Measurements from ENCODE around the gene ASPRV1. TPM values are rescaled to one million over a fixed set of nuclear protein-coding genes. Genes with fewer than 3 reads are reported as not detected.

The ASPRV1 gene
- total and polyA plus RNA-seq, 11 donors: 0.28 to 1.4 (median 0.58) TPM; not detected in 1

- 84 to 90% (median 86%) methylated on average over 5 of the region's 5 CpGs for WGBS, 4 donors
- no peak for DNase-seq
- H3K36me3 ChIP-seq: no peaks in the 10 kb centered on the region
- intact Hi-C loops (cut with DNase I): no loop called here
- no peaks in the 10 kb centered on the region for H3K27me3 ChIP-seq
- no peak for TF ChIP-seq CTCF (IDR thresholded peaks at IDR 0.05)
- no peak for TF ChIP-seq POLR2A (IDR thresholded peaks at IDR 0.05)
- H3K9me3 ChIP-seq: no peaks in the 10 kb centered on the region
- H3K27ac ChIP-seq: no peak overlapping the region
- H3K4me3 ChIP-seq: no peak overlapping the region
- H3K4me1 ChIP-seq: peaks cover 0 to 6% (median 0%) of the 10 kb centered on the region in 12 donors
- ATAC-seq: no peak
These were observed 2.0 kb downstream of the ASPRV1 start for GRCh38 chr2:69959425-69959824.

- 76 to 87% (median 78%) methylated on average over 5 to 6 of the region's 6 CpGs for WGBS, 4 donors
- Histone ChIP-seq H3K27me3 (no peaks in the 10 kb centered on the region), H3K36me3 (no peaks in the 10 kb centered on the region), H3K9me3 (no peaks in the 10 kb centered on the region), H3K4me3 (no peak overlapping the region), H3K4me1 (peaks cover 0 to 6% (median 0%) of the 10 kb centered on the region in 12 donors), H3K27ac (no peak overlapping the region)
- TF ChIP-seq POLR2A (IDR thresholded peaks at IDR 0.05) (no peak), CTCF (IDR thresholded peaks at IDR 0.05) (no peak)
- no peak for DNase-seq
- intact Hi-C loops (cut with DNase I): no loop called here
- no peak for ATAC-seq
These were observed 3.0 kb downstream of the ASPRV1 start for GRCh38 chr2:69958480-69958879.

GRCh38 chr2:69957965-69958364, 3.5 kb downstream of the ASPRV1 start:
- ATAC-seq: no peak
- H3K27ac ChIP-seq: no peak overlapping the region
- DNase-seq: no peak
- no peaks in the 10 kb centered on the region for H3K36me3 ChIP-seq
- no peaks in the 10 kb centered on the region for H3K9me3 ChIP-seq
- peaks cover 0 to 6% (median 0%) of the 10 kb centered on the region in 12 donors for H3K4me1 ChIP-seq
- WGBS, 4 donors: 57 to 68% (median 65%) methylated on average over 8 of the region's 8 CpGs
- H3K4me3 ChIP-seq: no peak overlapping the region
- no peak for TF ChIP-seq CTCF (IDR thresholded peaks at IDR 0.05)
- no peak for TF ChIP-seq POLR2A (IDR thresholded peaks at IDR 0.05)
- no peaks in the 10 kb centered on the region for H3K27me3 ChIP-seq
- intact Hi-C loops (cut with DNase I): no loop called here

GRCh38 chr2:69956475-69956979, 4.9 kb downstream of the ASPRV1 start:
- H3K4me3 ChIP-seq: no peak overlapping the region
- no peaks in the 10 kb centered on the region for H3K36me3 ChIP-seq
- ATAC-seq (no peak), DNase-seq (no peak)
- H3K27ac ChIP-seq: no peak overlapping the region
- no peaks in the 10 kb centered on the region for H3K27me3 ChIP-seq
- no peaks in the 10 kb centered on the region for H3K9me3 ChIP-seq
- WGBS, 4 donors: 90 to 92% (median 92%) methylated on average over 6 of the region's 6 CpGs
- H3K4me1 ChIP-seq: peaks cover 0 to 6% (median 0%) of the 10 kb centered on the region in 12 donors
- TF ChIP-seq CTCF (IDR thresholded peaks at IDR 0.05) (no peak), POLR2A (IDR thresholded peaks at IDR 0.05) (no peak)
- intact Hi-C loops (cut with DNase I): no loop called here
